WTC11 (cell line): ENCODE measurements around the gene LRRC61.

Experiments used
- ATF1 ChIP-seq: sonication (generic); formaldehyde crosslinking; IDR thresholded peaks from 2 replicates; pipeline ENCODE4 v1.8.1; 2023; ENCODE audit warnings: mild to moderate bottlenecking, moderate library complexity, missing genetic modification reagents
- CTCF ChIP-seq: fragments of 200-600 bp; IDR thresholded peaks from 2 replicates; pipeline ENCODE4 v1.8.0; 2022; ENCODE audit warnings: antibody characterized with exemption
- FOXJ3 ChIP-seq: sonication (generic); formaldehyde crosslinking; IDR thresholded peaks from 2 replicates; pipeline ENCODE4 v1.9.0; 2021; ENCODE audit warnings: missing genetic modification reagents, mild to moderate bottlenecking, borderline replicate concordance
- MAX ChIP-seq: sonication (generic); formaldehyde crosslinking; IDR thresholded peaks from 2 replicates; pipeline ENCODE4 v1.8.0; 2022; ENCODE audit warnings: mild to moderate bottlenecking, missing genetic modification reagents
- NR3C1 ChIP-seq: sonication (generic); formaldehyde crosslinking; conservative IDR thresholded peaks from 2 replicates; pipeline ENCODE4 v1.8.1; 2023; ENCODE audit warnings: low read depth, mild to moderate bottlenecking, missing genetic modification reagents
- SMAD4 ChIP-seq: sonication (generic); formaldehyde crosslinking; IDR thresholded peaks from 2 replicates; pipeline ENCODE4 v1.8.0; 2022; ENCODE audit warnings: mild to moderate bottlenecking, missing genetic modification reagents
- SP1 ChIP-seq: sonication (generic); formaldehyde crosslinking; conservative IDR thresholded peaks from 2 replicates; pipeline ENCODE4 v1.8.1; 2022; ENCODE audit warnings: missing genetic modification reagents
- USF2 ChIP-seq: sonication (generic); formaldehyde crosslinking; IDR thresholded peaks from 2 replicates; pipeline ENCODE4 v1.8.1; 2023; ENCODE audit warnings: mild to moderate bottlenecking, missing genetic modification reagents, moderate library complexity
- ZNF138 ChIP-seq: sonication (generic); formaldehyde crosslinking; conservative IDR thresholded peaks from 2 replicates; pipeline ENCODE4 v1.8.1; 2022; ENCODE audit warnings: mild to moderate bottlenecking, moderate library complexity, missing genetic modification reagents
- ZNF232 ChIP-seq: sonication (generic); formaldehyde crosslinking; IDR thresholded peaks from 2 replicates; pipeline ENCODE4 v1.8.0; 2022; ENCODE audit warnings: mild to moderate bottlenecking, missing genetic modification reagents
- ZSCAN18 ChIP-seq: fragments of 250-450 bp; sonication (Bioruptor Pico); IDR thresholded peaks from 2 replicates; pipeline ENCODE4 v2.1.2; 2022; ENCODE audit warnings: mild to moderate bottlenecking, moderate library complexity

- no peak for TF ChIP-seq ATF1 (CRISPR knock-in tag)
- TF ChIP-seq CTCF = no peak
- TF ChIP-seq ZSCAN18 = no peak
- TF ChIP-seq ZNF138 = no peak
- no peak for TF ChIP-seq SMAD4 (CRISPR knock-in tag)
- peak; percentile 80 for TF ChIP-seq MAX
- TF ChIP-seq NR3C1 (CRISPR knock-in tag) = no peak
- TF ChIP-seq USF2 (CRISPR knock-in tag) = peak; percentile 97
- no peak for TF ChIP-seq FOXJ3 (CRISPR knock-in tag)
- TF ChIP-seq ZNF232 = peak; percentile 15; the same call in 1 of the 2 replicates
- 0 out of 2 replicates have a peak, but pooled peaks have one; percentile 11 for TF ChIP-seq SP1 (CRISPR knock-in tag)
Measured at GRCh38 chr7:150368096-150368883, 45.1 kb downstream of the LRRC61 start, which contains the start of gene REPIN1.
